Measurements from ENCODE around the gene HOXB3.
A peak's percentile ranks its signal among the peaks of the same experiment; 100 is the strongest.

Gene HOXB3

GRCh38 chr17:48543107-48543853 is 46.8 kb downstream of the HOXB3 start:
- TF ChIP-seq OSR1 (CRISPR knock-in tag; IDR thresholded peaks at IDR 0.05) (no peak), TCF4 (CRISPR knock-in tag; IDR thresholded peaks at IDR 0.05; ENCODE audit: borderline replicate concordance) (no peak), ZC3H10 (CRISPR knock-in tag; IDR thresholded peaks at IDR 0.05) (no peak), ZFP30 (CRISPR knock-in tag; IDR thresholded peaks at IDR 0.05) (no peak), SNAI2 (CRISPR knock-in tag; IDR thresholded peaks at IDR 0.05) (no peak), TSHZ2 (CRISPR knock-in tag; IDR thresholded peaks at IDR 0.05) (no peak), ZFP3 (CRISPR knock-in tag; IDR thresholded peaks at IDR 0.05) (no peak), PATZ1 (CRISPR knock-in tag; IDR thresholded peaks at IDR 0.05; ENCODE audit: borderline replicate concordance) (no peak)
- ATAC-seq, result peak; percentile 68

- TF ChIP-seq POU6F1 (CRISPR knock-in tag; IDR thresholded peaks at IDR 0.05; ENCODE audit: borderline replicate concordance, low read depth) (no peak), ZC3H10 (CRISPR knock-in tag; IDR thresholded peaks at IDR 0.05) (no peak), ZNF70 (CRISPR knock-in tag; IDR thresholded peaks at IDR 0.05) (no peak), RARB (CRISPR knock-in tag; IDR thresholded peaks at IDR 0.05) (no peak), ARNTL (CRISPR knock-in tag; IDR thresholded peaks at IDR 0.05; ENCODE audit: borderline replicate concordance, low read depth) (no peak), PPARA (CRISPR knock-in tag; IDR thresholded peaks at IDR 0.05; ENCODE audit: borderline replicate concordance) (no peak), TSHZ2 (CRISPR knock-in tag; IDR thresholded peaks at IDR 0.05) (no peak), SNAI2 (CRISPR knock-in tag; IDR thresholded peaks at IDR 0.05) (no peak), OSR1 (CRISPR knock-in tag; IDR thresholded peaks at IDR 0.05) (no peak), PATZ1 (CRISPR knock-in tag; IDR thresholded peaks at IDR 0.05; ENCODE audit: borderline replicate concordance) (no peak), BACH2 (CRISPR knock-in tag; IDR thresholded peaks at IDR 0.05; ENCODE audit: borderline replicate concordance) (no peak), CSDC2 (CRISPR knock-in tag; IDR thresholded peaks at IDR 0.05) (no peak), ZNF565 (CRISPR knock-in tag; conservative IDR thresholded peaks at IDR 0.05; ENCODE audit: low read depth) (no peak), ZFP3 (CRISPR knock-in tag; IDR thresholded peaks at IDR 0.05) (no peak)
- no peak for ATAC-seq
These were observed 47.3 kb downstream of the HOXB3 start for GRCh38 chr17:48542698-48543106.

- no peak for ATAC-seq
- TF ChIP-seq PPARA (CRISPR knock-in tag; IDR thresholded peaks at IDR 0.05; ENCODE audit: borderline replicate concordance) (no peak), ZC3H10 (CRISPR knock-in tag; IDR thresholded peaks at IDR 0.05) (no peak), ZNF565 (CRISPR knock-in tag; conservative IDR thresholded peaks at IDR 0.05; ENCODE audit: low read depth) (no peak), PATZ1 (CRISPR knock-in tag; IDR thresholded peaks at IDR 0.05; ENCODE audit: borderline replicate concordance) (no peak), ISL1 (CRISPR knock-in tag; IDR thresholded peaks at IDR 0.05) (no peak), CSRNP3 (CRISPR knock-in tag; IDR thresholded peaks at IDR 0.05) (no peak), ZNF8 (CRISPR knock-in tag; IDR thresholded peaks at IDR 0.05) (no peak), GLIS3 (CRISPR knock-in tag; IDR thresholded peaks at IDR 0.05) (no peak)
These were observed 47.9 kb downstream of the HOXB3 start for GRCh38 chr17:48542114-48542656.

All from SK-N-SH treated with all-trans-retinoic acid at 6 μM for 48 hours (cell line).